K562 (cell line): ENCODE measurements around the gene PRR14L. TPM values are rescaled to one million over a fixed set of nuclear protein-coding genes. Genes with fewer than 3 reads are reported as not detected.

Source experiments
- ATAC-seq: fragments of 200-7000 bp; cut with Tn5 transposase; 3 replicates; pipeline ENCODE4 v1.9.1; 2020; ENCODE audit warnings: moderate library complexity
- BruUV-seq: library from RNA; stranded (reverse); fragments of 400-500 nt; replicated peaks from 2 replicates; lab custom pipeline; 2021; lab: Mats Ljungman, UMichigan
- CTCF ChIA-PET: fragments of 300-600 bp; formaldehyde crosslinking; extraction: SDS; loops from one replicate; lab custom pipeline; 2021; ENCODE audit warnings: low intra/inter-chr PET ratio; lab: Yijun Ruan, JAX
- POLR2A ChIA-PET: fragments of 300-600, 350-650 bp; sonication (Branson Sonifier 250); formaldehyde crosslinking; extraction: SDS; loops from one replicate; lab custom pipeline; 2021; ENCODE audit warnings: antibody characterized with exemption, inconsistent platforms; lab: Yijun Ruan, JAX
- DNase-seq, 4 experiments: peaks; one replicate each; pipeline versions ENCODE4 v3.0.0 to v3.0.0-alpha.2; 2011 to 2018; ENCODE audit warnings: low spot score in 3 of 4, mixed read lengths in 3 of 4; ENCODE audit errors: extremely low read depth in 1 of 4
- FAIRE-seq: peaks from 2 replicates; lab custom pipeline; 2011; peaks lifted over from hg19 to GRCh38; lab: Jason Lieb, UNC
- H2AFZ ChIP-seq: 2 replicates; pipeline ENCODE4 v1.6.0; 2011; ENCODE audit warnings: low read depth, low read length, control low read depth, inconsistent platforms
- H3K27ac ChIP-seq: fragments of 200-600 bp; 3 replicates; pipeline ENCODE4 v1.8.0; 2011; ENCODE audit warnings: low read depth, mild to moderate bottlenecking, control low read depth, inconsistent platforms, low read length, moderate library complexity, mixed read lengths; ENCODE audit errors: extremely low read depth
- H3K27me3 ChIP-seq, 2 experiments: fragments of 300-600 bp in 1 of 2; 2 replicates in 1 of 2; 3 replicates in 1 of 2; pipeline versions ENCODE4 v1.6.0 to v1.8.0; 2011; ENCODE audit warnings: inconsistent platforms in 2 of 2, low read length in 2 of 2, mild to moderate bottlenecking in 1 of 2, mixed read lengths in 1 of 2, moderate library complexity in 1 of 2; ENCODE audit not compliant: control insufficient read depth in 2 of 2, insufficient read depth in 2 of 2
- H3K36me3 ChIP-seq: fragments of 300-600 bp; 3 replicates; pipeline ENCODE4 v1.8.0; 2011; ENCODE audit warnings: mild to moderate bottlenecking, low read length, inconsistent platforms; ENCODE audit not compliant: control insufficient read depth, insufficient read depth
- H3K4me1 ChIP-seq, 2 experiments: fragments of 200-600 bp in 1 of 2; replicated peaks in 1 of 2; 2 replicates in 1 of 2; 3 replicates in 1 of 2; pipeline versions ENCODE4 v1.5.1 to v1.8.0; 2011; ENCODE audit warnings: inconsistent platforms in 2 of 2, low read length in 2 of 2, mild to moderate bottlenecking in 1 of 2, mixed read lengths in 1 of 2, moderate library complexity in 1 of 2; ENCODE audit not compliant: control insufficient read depth in 2 of 2, insufficient read depth in 2 of 2
- H3K4me2 ChIP-seq: 2 replicates; pipeline ENCODE4 v1.6.1; 2011; ENCODE audit warnings: low read length, control low read depth, inconsistent platforms, mixed read lengths; ENCODE audit not compliant: insufficient read depth
- H3K4me3 ChIP-seq: fragments of 200-600 bp; sonication (generic), shearing (Covaris generic); 2 replicates; pipeline ENCODE4 v1.5.1; 2016; ENCODE audit warnings: control low read depth, inconsistent platforms
- H3K79me2 ChIP-seq: fragments of 200-600 bp; 3 replicates; pipeline ENCODE4 v1.8.0; 2011; ENCODE audit warnings: low read length, inconsistent platforms; ENCODE audit not compliant: control insufficient read depth, insufficient read depth
- H3K9ac ChIP-seq, 2 experiments: 2 replicates each; pipeline versions ENCODE4 v1.6.0 to v1.6.1; 2011; ENCODE audit warnings: low read depth in 2 of 2, low read length in 2 of 2, control low read depth in 1 of 2, inconsistent platforms in 1 of 2, mild to moderate bottlenecking in 1 of 2, mixed read lengths in 1 of 2; ENCODE audit not compliant: insufficient read depth in 1 of 2
- H3K9me1 ChIP-seq: one replicate; pipeline ENCODE4 v1.6.0; 2011; ENCODE audit warnings: inconsistent platforms, mild to moderate bottlenecking, low read length, moderate library complexity; ENCODE audit not compliant: control insufficient read depth, insufficient read depth
- H3K9me3 ChIP-seq: replicated peaks from 2 replicates; pipeline ENCODE4 v1.5.1; 2011; ENCODE audit warnings: low read depth, low read length, inconsistent platforms; ENCODE audit not compliant: control insufficient read depth, insufficient read depth
- H4K20me1 ChIP-seq: replicated peaks from 2 replicates; pipeline ENCODE4 v1.6.1; 2011; ENCODE audit warnings: low read length, inconsistent platforms, mixed read lengths; ENCODE audit not compliant: control insufficient read depth, insufficient read depth
- MXI1 ChIP-seq: IDR thresholded peaks from 2 replicates; pipeline ENCODE4 v1.6.1; 2011; ENCODE audit warnings: low read depth, mild to moderate bottlenecking, improper control_type of control experiment, low read length
- TFAM ChIP-seq: fragments of 250-450 bp; sonication (Bioruptor Pico); conservative IDR thresholded peaks from 2 replicates; pipeline ENCODE4 v1.5.0; 2021; ENCODE audit warnings: mild to moderate bottlenecking, moderate library complexity
- XRCC4 ChIP-seq: IDR thresholded peaks from one replicate; pipeline ENCODE4 v1.6.1; 2011; ENCODE audit not compliant: insufficient read depth, insufficient read length; ENCODE audit errors: extremely low read depth
- ZEB2 ChIP-seq: fragments of 450-650 bp; IDR thresholded peaks from 2 replicates; pipeline ENCODE4 v1.6.1; 2016
- ZKSCAN3 ChIP-seq: fragments of 250-450 bp; sonication (Bioruptor Pico); IDR thresholded peaks from 2 replicates; pipeline ENCODE4 v1.4.0; 2020
- ZNF3 ChIP-seq: fragments of 250-450 bp; sonication (Bioruptor Pico); IDR thresholded peaks from 2 replicates; pipeline ENCODE4 v1.5.0; 2021; ENCODE audit warnings: mild to moderate bottlenecking, moderate library complexity
- WGBS: fragments of 100-300 bp; shearing (Covaris generic); methylation state at CpG from one replicate; pipeline ENCODE4 v1.1.6; 2016; ENCODE audit warnings: low coverage, mixed read lengths; ENCODE audit not compliant: insufficient coverage; ENCODE audit errors: missing lambda C conversion rate; 5-methylcytosine and 5-hydroxymethylcytosine counted together
- in situ Hi-C: fragments of 300-500 bp; cut with MboI; formaldehyde crosslinking; loops from 4 replicates; pipeline ENCODE4 v1.15.0; 2018; ENCODE audit warnings: inconsistent platforms, mixed read lengths
- intact Hi-C: fragments of 100-400 bp; cut with micrococcal nuclease; formaldehyde crosslinking; loops from 2 replicates; pipeline ENCODE4 v1.14.2; 2022
- polyA plus RNA-seq, 8 experiments: library from polyadenylated mRNA; depleted of rRNA in 4 of 8; stranded (reverse) in 5 of 8; unstranded in 3 of 8; fragments of >200 nt; fragmentation: Nextera tagmentation in 2 of 8; fragmentation: Illumina TruSeq in 1 of 8; extraction: Ambion mirVana in 2 of 8; extraction: Trizol in 1 of 8; gene quantifications; 2 replicates each; pipeline versions ENCODE4 v1.2.1 to v1.2.3, GENCODE V29; 2011 to 2014; ENCODE audit warnings: inconsistent platforms in 1 of 8, missing spikeins in 1 of 8
- total RNA-seq, 7 experiments: library from RNA; depleted of rRNA in 6 of 7; stranded (reverse); fragments of >200 nt in 6 of 7; fragmentation: Illumina TruSeq in 2 of 7; extraction: Trizol in 2 of 7; gene quantifications; 2 replicates each; pipeline versions ENCODE4 v1.2.1 to v1.2.3, GENCODE V29; 2011 to 2021; ENCODE audit warnings: low replicate concordance in 1 of 7
- TF ChIP-seq, protein P1 (sequence below), 2 experiments: fragments of 200-800 bp in 1 of 2; sonication (Bioruptor generic) in 1 of 2; sonication (generic) in 1 of 2; formaldehyde crosslinking in 1 of 2; IDR thresholded peaks in 1 of 2; conservative IDR thresholded peaks in 1 of 2; 2 replicates each; pipeline versions ENCODE4 v1.5.0 to v1.6.1; 2016 to 2020; ENCODE audit warnings: missing compliant biosample characterization in 1 of 2, missing genetic modification characterization in 1 of 2, missing genetic modification reagents in 1 of 2
- TF ChIP-seq, protein P2 (sequence below), 2 experiments: fragments of 450-650 bp in 1 of 2; sonication (generic) in 1 of 2; formaldehyde crosslinking in 1 of 2; IDR thresholded peaks in 1 of 2; conservative IDR thresholded peaks in 1 of 2; 2 replicates each; pipeline versions ENCODE4 v1.6.1 to v1.8.1; 2016 to 2023; ENCODE audit warnings: mild to moderate bottlenecking in 2 of 2, moderate library complexity in 2 of 2, inconsistent platforms in 1 of 2, missing genetic modification reagents in 1 of 2
- TF ChIP-seq, protein P3 (sequence below): fragments of 450-650 bp; formaldehyde crosslinking; IDR thresholded peaks from 2 replicates; pipeline ENCODE4 v1.4.0; 2020; ENCODE audit warnings: mild to moderate bottlenecking

PRR14L gene
- total and polyA plus RNA-seq, 9 of the 15 experiments (the other 6 are each of a cell fraction or from before 2014, with no cell fraction given) = 2.8 to 36.3 (median 12.3) TPM

DNA sequence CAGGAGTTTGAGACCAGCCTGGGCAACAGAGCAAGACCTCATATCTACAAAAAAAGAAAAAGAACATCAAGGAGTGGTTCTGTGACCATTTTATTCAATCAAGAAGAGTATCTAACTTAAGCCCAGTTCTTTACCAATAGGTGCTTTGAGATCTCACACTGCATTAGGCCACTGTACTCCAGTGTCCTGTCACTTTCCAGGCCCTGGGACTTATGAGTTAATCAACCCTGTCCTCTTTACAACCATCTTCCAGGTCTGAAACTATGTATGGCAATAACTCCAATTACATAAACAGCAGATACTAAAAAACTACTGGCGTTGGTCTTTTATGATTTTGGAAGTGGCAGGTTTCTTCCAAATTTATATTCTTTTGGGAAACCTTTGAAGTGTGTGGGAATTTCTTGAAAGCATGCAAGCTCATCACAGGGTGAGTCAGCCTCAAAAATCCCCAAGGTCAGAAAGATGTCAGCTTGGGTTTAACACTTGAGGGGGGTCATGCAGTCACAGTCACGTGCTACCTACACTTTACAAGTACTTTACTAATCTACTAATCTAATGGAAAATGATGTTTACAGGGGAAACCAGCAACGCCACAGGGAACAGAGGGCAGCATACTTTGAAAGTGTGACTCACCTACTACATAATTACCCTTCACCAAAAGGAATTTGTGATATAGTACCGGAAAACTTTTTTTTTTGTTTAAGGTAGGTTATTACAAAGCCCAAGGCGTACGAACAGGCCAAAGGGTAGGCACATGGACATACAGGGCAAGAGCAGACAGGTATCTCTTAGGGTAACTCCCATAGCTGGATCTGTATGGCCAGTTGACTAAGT lies 103.5 kb downstream of the PRR14L start (continued):
- TF ChIP-seq, protein P1, sequence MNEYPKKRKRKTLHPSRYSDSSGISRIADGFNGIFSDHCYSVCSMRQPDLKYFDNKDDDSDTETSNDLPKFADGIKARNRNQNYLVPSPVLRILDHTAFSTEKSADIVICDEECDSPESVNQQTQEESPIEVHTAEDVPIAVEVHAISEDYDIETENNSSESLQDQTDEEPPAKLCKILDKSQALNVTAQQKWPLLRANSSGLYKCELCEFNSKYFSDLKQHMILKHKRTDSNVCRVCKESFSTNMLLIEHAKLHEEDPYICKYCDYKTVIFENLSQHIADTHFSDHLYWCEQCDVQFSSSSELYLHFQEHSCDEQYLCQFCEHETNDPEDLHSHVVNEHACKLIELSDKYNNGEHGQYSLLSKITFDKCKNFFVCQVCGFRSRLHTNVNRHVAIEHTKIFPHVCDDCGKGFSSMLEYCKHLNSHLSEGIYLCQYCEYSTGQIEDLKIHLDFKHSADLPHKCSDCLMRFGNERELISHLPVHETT (CRISPR knock-in tag; conservative IDR thresholded peaks at IDR 0.05 in 1 of 2, IDR thresholded peaks at IDR 0.05 in 1 of 2) = no peak
- TF ChIP-seq, protein P2, sequence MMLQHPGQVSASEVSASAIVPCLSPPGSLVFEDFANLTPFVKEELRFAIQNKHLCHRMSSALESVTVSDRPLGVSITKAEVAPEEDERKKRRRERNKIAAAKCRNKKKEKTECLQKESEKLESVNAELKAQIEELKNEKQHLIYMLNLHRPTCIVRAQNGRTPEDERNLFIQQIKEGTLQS (IDR thresholded peaks at IDR 0.05) = peak; percentile 73
- TF ChIP-seq, protein P2 (CRISPR knock-in tag; conservative IDR thresholded peaks at IDR 0.05) = no peak
- TF ChIP-seq, all 486 proteins: peak for 11

DNA sequence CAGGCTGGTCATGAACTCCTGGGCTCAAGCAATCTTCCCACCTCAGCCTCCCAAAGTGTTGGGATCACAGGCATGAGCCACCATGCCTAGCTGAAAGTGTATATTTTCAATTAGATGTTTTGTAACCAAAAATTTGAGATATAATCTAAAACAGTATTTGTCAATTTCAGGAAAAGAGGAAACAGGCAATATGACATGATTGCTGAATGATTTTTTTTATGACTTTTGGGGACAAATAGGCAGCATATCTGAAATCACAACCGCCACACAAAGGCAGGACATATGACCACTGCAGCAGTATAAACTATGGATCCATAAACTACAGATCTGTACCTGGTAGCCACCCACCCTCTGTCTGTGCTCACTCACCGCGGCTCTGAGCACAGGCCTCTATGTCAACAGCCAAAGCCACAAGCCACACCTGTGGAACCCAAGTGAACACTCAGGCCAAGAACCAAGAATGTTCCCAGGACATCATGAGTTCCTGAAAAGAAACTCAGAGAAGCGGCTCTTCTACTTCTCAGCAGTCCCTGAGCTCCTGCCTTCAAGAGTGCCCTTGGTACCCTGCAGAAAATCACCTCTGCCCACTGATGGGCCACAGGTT lies 110.4 kb downstream of the PRR14L start:
- H3K9me1 ChIP-seq = no peaks in the 10 kb centered on the region
- FAIRE-seq = no peak
- in situ Hi-C loops (no loop called here), intact Hi-C loops (no loop called here)
- H3K79me2 ChIP-seq = no peaks in the 10 kb centered on the region; the same call in 1 of the 3 replicates
- H3K9me3 ChIP-seq = no peaks in the 10 kb centered on the region
- no peak overlapping the region for H2AFZ ChIP-seq
- no peak overlapping the region for H3K4me3 ChIP-seq
- H3K27ac ChIP-seq = no peak overlapping the region
- CTCF ChIA-PET = no interaction called here
- peaks cover 4 to 17% of the 10 kb centered on the region in 2 experiments; a peak in 3 of 5 replicates for H3K4me1 ChIP-seq
- no peak; the same call in 2 of the 3 replicates for ATAC-seq
- H3K27me3 ChIP-seq = no peaks in the 10 kb centered on the region
- no TSS peak for BruUV-seq
- no peaks in the 10 kb centered on the region for H4K20me1 ChIP-seq
- H3K36me3 ChIP-seq = no peaks in the 10 kb centered on the region
- 59% methylated on average over 4 of the region's 4 CpGs for WGBS
- no peak for DNase-seq
- no peak overlapping the region for H3K4me2 ChIP-seq
- no peak overlapping the region for H3K9ac ChIP-seq
- POLR2A ChIA-PET = interaction anchor here (1.7 kb wide), 1 partner anchor 9 kb away, joined by 4 read pairs; no protein-coding TSS in a partner anchor
- no peak for TF ChIP-seq ZNF3 (CRISPR knock-in tag)
- TF ChIP-seq ZKSCAN3 (CRISPR knock-in tag) = no peak
- TF ChIP-seq XRCC4 = no peak
- TF ChIP-seq, protein P3, sequence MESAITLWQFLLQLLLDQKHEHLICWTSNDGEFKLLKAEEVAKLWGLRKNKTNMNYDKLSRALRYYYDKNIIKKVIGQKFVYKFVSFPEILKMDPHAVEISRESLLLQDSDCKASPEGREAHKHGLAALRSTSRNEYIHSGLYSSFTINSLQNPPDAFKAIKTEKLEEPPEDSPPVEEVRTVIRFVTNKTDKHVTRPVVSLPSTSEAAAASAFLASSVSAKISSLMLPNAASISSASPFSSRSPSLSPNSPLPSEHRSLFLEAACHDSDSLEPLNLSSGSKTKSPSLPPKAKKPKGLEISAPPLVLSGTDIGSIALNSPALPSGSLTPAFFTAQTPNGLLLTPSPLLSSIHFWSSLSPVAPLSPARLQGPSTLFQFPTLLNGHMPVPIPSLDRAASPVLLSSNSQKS (CRISPR knock-in tag) = no peak
- TF ChIP-seq ZEB2 = no peak
- TF ChIP-seq MXI1 = no peak
- TF ChIP-seq TFAM (CRISPR knock-in tag) = no peak
